Heart right ventricle (tissue), 16 donors: ENCODE measurements around the gene ACP7. TPM values are rescaled to one million over a fixed set of nuclear protein-coding genes. Genes with fewer than 3 reads are reported as not detected.

Source experiments
- ATAC-seq, 8 donors: fragments of 200-7000 bp; cut with Tn5 transposase; one replicate each; pipeline ENCODE4 v1.9.1; 2020; ENCODE audit warnings: mild to moderate bottlenecking in 8 of 8, moderate library complexity in 8 of 8, moderate number of reproducible peaks in 1 of 8
- DNase-seq, 2 donors: peaks; one replicate each; pipeline ENCODE4 v3.0.0-alpha.2; 2020
- H3K27ac ChIP-seq, 10 donors: fragments of 200-600 bp; sonication (generic) in 2 of 10; one replicate each; pipeline versions ENCODE4 v1.5.0 to v1.8.0; 2020 to 2022; ENCODE audit warnings: mild to moderate bottlenecking in 3 of 10
- H3K27me3 ChIP-seq, 7 donors: fragments of 200-600 bp; one replicate each; pipeline ENCODE4 v1.8.0; 2021 to 2022; ENCODE audit warnings: mild to moderate bottlenecking in 2 of 7
- H3K36me3 ChIP-seq, 9 donors: fragments of 200-600 bp; sonication (generic) in 1 of 9; one replicate each; pipeline versions ENCODE4 v1.5.0 to v1.8.0; 2020 to 2022; ENCODE audit warnings: mild to moderate bottlenecking in 2 of 9
- H3K4me1 ChIP-seq, 9 donors: fragments of 200-600 bp; sonication (generic) in 1 of 9; one replicate each; pipeline versions ENCODE4 v1.5.0 to v1.8.0; 2020 to 2022; ENCODE audit warnings: mild to moderate bottlenecking in 4 of 9
- H3K4me3 ChIP-seq, 10 donors: fragments of 200-600 bp; sonication (generic) in 2 of 10; one replicate each; pipeline versions ENCODE4 v1.5.0 to v1.8.0; 2020 to 2022; ENCODE audit warnings: mild to moderate bottlenecking in 7 of 10, moderate library complexity in 2 of 10
- H3K9me3 ChIP-seq, 11 donors: fragments of 200-600 bp in 10 of 11; sonication (generic) in 2 of 11; one replicate each; pipeline versions ENCODE4 v1.5.0 to v1.8.0; 2013 to 2022; ENCODE audit warnings: mild to moderate bottlenecking in 2 of 11, control low read depth in 1 of 11, moderate library complexity in 1 of 11
- WGBS, 2 donors: extraction: QIAGEN DNeasy Blood & Tissue Kit; methylation state at CpG; one replicate each; pipeline ENCODE4 v1.1.7; 2013; ENCODE audit warnings: inconsistent platforms in 1 of 2; 5-methylcytosine and 5-hydroxymethylcytosine counted together
- intact Hi-C, 10 donors: fragments of 100-400 bp; cut with DNase I; formaldehyde crosslinking; loops; one replicate each; pipeline versions ENCODE4 v1.11.1 to v1.14.2; 2022
- polyA plus RNA-seq, 2 donors: library from polyadenylated mRNA; stranded (reverse); fragments of 200-250 nt; gene quantifications; one replicate each; pipeline ENCODE4 v1.2.3, GENCODE V29; 2013
- total RNA-seq, 10 donors: library from RNA; stranded (reverse); fragmentation: NEBNext Ultra II Directional in 3 of 10; extraction: Animal tissue kit (Norgen Biotek cat#: 25700) in 3 of 10; gene quantifications; one replicate each; pipeline versions ENCODE4 v1.2.1 to v1.2.4, GENCODE V29; 2021 to 2023
- TF ChIP-seq, protein P1 (sequence below), 9 donors: fragments of 200-600 bp; sonication (generic) in 2 of 9; IDR thresholded peaks; one replicate each; pipeline versions ENCODE4 v1.5.0 to v1.8.0; 2021 to 2022; ENCODE audit warnings: antibody characterized with exemption in 9 of 9, mild to moderate bottlenecking in 5 of 9, moderate library complexity in 1 of 9
- donor health status: Arrhythmogenic right ventricular cardiomyopathy.
- donor health status: ischemic (EF 13 %, LVEDD 7.1; RV severe dilation, severe dysfunction).
- donor health status: healthy with polysubstance abuse.
- donor health status: DM: no; HTN: yes; CAD: no.
- donor health status: DM: no; HTN: no; CAD: no.
- donor health status: ischemic (EF 25% LVEDD 6.9; RV normal size, moderate dysfunction).
- donor health status: ischemic (EF 25% LVEDD 5.7; RV mildly dilated, moderate dysfunction).
- donor health status: healthy.
- donor health status: DM: yes; HTN: yes; CAD: no.
- donor health status: Ischemic cardiomyopathy.
- donor health status: ischemic (EF 35%, LVEDD 5.7; RV mildly dilated, moderate dysfunction).
- donor health status: nonischemic (EF 11% LVEDD 7.7; RV severe dilation, severe dysfunction).
- donor health status: DM: yes; HTN: yes; CAD: no.
- donor health status: PGD.
- donor health status: ischemic (EF 29% LVEDD 5.4; RV normal size, mild dysfunction).
- donor health status: nonischemic (EF 23%, LVEDD 6.1; RV moderate dilation, normal function).

ACP7 gene
- total and polyA plus RNA-seq, 12 donors = not detected

DNA sequence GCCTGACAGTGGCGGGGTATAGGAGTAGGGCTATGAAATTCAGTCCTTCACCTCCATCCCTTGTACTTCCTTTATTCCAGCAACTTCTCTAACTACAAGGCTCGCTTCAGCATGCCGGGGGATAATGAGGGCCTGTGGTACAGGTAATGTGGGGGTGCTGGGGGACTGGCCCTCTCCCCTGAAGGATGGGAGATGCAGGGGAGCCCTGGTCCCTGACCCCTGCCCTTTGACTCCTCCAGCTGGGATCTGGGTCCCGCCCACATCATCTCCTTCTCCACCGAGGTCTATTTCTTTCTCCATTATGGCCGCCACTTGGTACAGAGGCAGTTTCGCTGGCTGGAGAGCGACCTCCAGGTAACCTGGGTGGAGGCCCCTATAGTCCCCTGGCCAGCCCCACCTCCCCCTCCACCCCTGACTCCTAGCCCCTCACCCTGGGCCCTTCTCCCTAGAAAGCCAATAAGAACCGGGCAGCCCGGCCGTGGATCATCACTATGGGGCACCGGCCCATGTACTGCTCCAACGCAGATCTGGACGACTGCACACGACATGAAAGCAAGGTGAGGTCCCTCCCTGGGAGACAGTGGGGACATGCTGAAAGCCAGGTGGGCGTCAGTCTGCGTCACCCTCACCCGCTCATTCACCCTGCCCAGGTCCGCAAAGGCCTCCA lies 16.5 kb downstream of the ACP7 start:
- H3K27me3 ChIP-seq = peaks cover 8 to 64% (median 51%) of the 10 kb centered on the region in 7 donors

GRCh38 chr19:39103151-39103550 lies 19.0 kb downstream of the ACP7 start:
- DNase-seq = no peak
- Histone ChIP-seq H3K9me3 (no peaks in the 10 kb centered on the region), H3K27ac (no peak overlapping the region), H3K27me3 (peaks cover 8 to 59% (median 30%) of the 10 kb centered on the region in 7 donors), H3K4me1 (no peaks in the 10 kb centered on the region), H3K36me3 (no peaks in the 10 kb centered on the region), H3K4me3 (no peak overlapping the region)
- TF ChIP-seq, protein P1, sequence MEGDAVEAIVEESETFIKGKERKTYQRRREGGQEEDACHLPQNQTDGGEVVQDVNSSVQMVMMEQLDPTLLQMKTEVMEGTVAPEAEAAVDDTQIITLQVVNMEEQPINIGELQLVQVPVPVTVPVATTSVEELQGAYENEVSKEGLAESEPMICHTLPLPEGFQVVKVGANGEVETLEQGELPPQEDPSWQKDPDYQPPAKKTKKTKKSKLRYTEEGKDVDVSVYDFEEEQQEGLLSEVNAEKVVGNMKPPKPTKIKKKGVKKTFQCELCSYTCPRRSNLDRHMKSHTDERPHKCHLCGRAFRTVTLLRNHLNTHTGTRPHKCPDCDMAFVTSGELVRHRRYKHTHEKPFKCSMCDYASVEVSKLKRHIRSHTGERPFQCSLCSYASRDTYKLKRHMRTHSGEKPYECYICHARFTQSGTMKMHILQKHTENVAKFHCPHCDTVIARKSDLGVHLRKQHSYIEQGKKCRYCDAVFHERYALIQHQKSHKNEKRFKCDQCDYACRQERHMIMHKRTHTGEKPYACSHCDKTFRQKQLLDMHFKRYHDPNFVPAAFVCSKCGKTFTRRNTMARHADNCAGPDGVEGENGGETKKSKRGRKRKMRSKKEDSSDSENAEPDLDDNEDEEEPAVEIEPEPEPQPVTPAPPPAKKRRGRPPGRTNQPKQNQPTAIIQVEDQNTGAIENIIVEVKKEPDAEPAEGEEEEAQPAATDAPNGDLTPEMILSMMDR (IDR thresholded peaks at IDR 0.05) = no peak
- intact Hi-C loops = no loop called here
- WGBS, 2 donors = 50 to 72% methylated on average over 5 of the region's 5 CpGs
- ATAC-seq = no peak

More for the DNA sequence above, 16.5 kb downstream of the ACP7 start:
- peak in 1 of 8 donors; percentile 29 for ATAC-seq
- Histone ChIP-seq H3K9me3 (no peaks in the 10 kb centered on the region), H3K27ac (no peak overlapping the region), H3K4me3 (no peak overlapping the region), H3K36me3 (no peaks in the 10 kb centered on the region), H3K4me1 (no peaks in the 10 kb centered on the region)
- TF ChIP-seq, protein P1 (IDR thresholded peaks at IDR 0.05) = no peak
- no peak for DNase-seq
- WGBS, 2 donors = 87 to 88% methylated on average over 19 of the region's 19 CpGs
- intact Hi-C loops = no loop called here

- no peak overlapping the region for H3K27ac ChIP-seq
Observed at GRCh38 chr19:39104186-39104596, 20.0 kb downstream of the ACP7 start.

GRCh38 chr19:39106194-39106593 lies 22.0 kb downstream of the ACP7 start:
- ATAC-seq (no peak), DNase-seq (no peak)
- Histone ChIP-seq H3K27ac (no peak overlapping the region), H3K4me3 (no peak overlapping the region), H3K36me3 (no peaks in the 10 kb centered on the region), H3K4me1 (no peaks in the 10 kb centered on the region), H3K27me3 (peaks cover 0 to 56% (median 38%) of the 10 kb centered on the region in 7 donors), H3K9me3 (no peaks in the 10 kb centered on the region)
- intact Hi-C loops = no loop called here
- TF ChIP-seq, protein P1 (IDR thresholded peaks at IDR 0.05) = no peak
- WGBS, 2 donors = 51 to 62% methylated on average over 7 of the region's 7 CpGs

More at GRCh38 chr19:39104186-39104596, 20.0 kb downstream of the ACP7 start:
- Histone ChIP-seq H3K9me3 (no peaks in the 10 kb centered on the region), H3K27me3 (peaks cover 5 to 59% (median 30%) of the 10 kb centered on the region in 7 donors), H3K4me1 (no peaks in the 10 kb centered on the region), H3K36me3 (no peaks in the 10 kb centered on the region), H3K4me3 (no peak overlapping the region)
- 68 to 85% methylated on average over 5 of the region's 5 CpGs for WGBS, 2 donors
- ATAC-seq (no peak), DNase-seq (no peak)
- TF ChIP-seq, protein P1 (IDR thresholded peaks at IDR 0.05) = no peak
- intact Hi-C loops = no loop called here
